NCI-H146 (cell line): ENCODE results near the gene FGGY.
A peak's percentile ranks its signal among the peaks of the same experiment; 100 is the strongest.
"Not testable (repeated sequence)": the region's sequence is repeated elsewhere in the genome, so short reads cannot be mapped to it uniquely, and the experiment has no call there.

Experiments
- DNase-seq: peaks from one replicate; lab custom pipeline; 2025; lab: John Stamatoyannopoulos, UW

Gene FGGY

GRCh38 chr1:59482986-59483385, 186.1 kb downstream of the FGGY start:
- no peak for DNase-seq

- DNase-seq = no peak
Measured at GRCh38 chr1:59484096-59484495, 187.2 kb downstream of the FGGY start.

- no peak for DNase-seq
Measured at GRCh38 chr1:59485171-59485570, 188.3 kb downstream of the FGGY start.

GRCh38 chr1:59485949-59486348, 189.1 kb downstream of the FGGY start:
- no peak for DNase-seq

- DNase-seq = no peak
Measured at GRCh38 chr1:59486615-59487014, 189.7 kb downstream of the FGGY start.

- no peak for DNase-seq
Measured at GRCh38 chr1:59487335-59488031, 190.6 kb downstream of the FGGY start.

GRCh38 chr1:59492500-59492899, 195.6 kb downstream of the FGGY start:
- DNase-seq = no peak

- DNase-seq = no peak
Measured at GRCh38 chr1:59494145-59494833, 197.4 kb downstream of the FGGY start.

GRCh38 chr1:59496156-59496555, 199.3 kb downstream of the FGGY start:
- not testable (repeated sequence) for DNase-seq

GRCh38 chr1:59497616-59498015, 200.7 kb downstream of the FGGY start:
- no peak for DNase-seq

GRCh38 chr1:59498640-59499039, 201.7 kb downstream of the FGGY start:
- DNase-seq = no peak

GRCh38 chr1:59499273-59499942, 202.5 kb downstream of the FGGY start:
- no peak for DNase-seq

- peak; percentile 37 for DNase-seq
Measured at GRCh38 chr1:59499943-59500569, 203.2 kb downstream of the FGGY start.

GRCh38 chr1:59500950-59501742, 204.3 kb downstream of the FGGY start:
- DNase-seq = peak; percentile 59

- peak; percentile 63 for DNase-seq
Measured at GRCh38 chr1:59502009-59502691, 205.3 kb downstream of the FGGY start.

GRCh38 chr1:59504276-59504675, 207.4 kb downstream of the FGGY start:
- DNase-seq = no peak

GRCh38 chr1:59505596-59506028, 208.7 kb downstream of the FGGY start:
- no peak for DNase-seq

GRCh38 chr1:59506952-59507351, 210.1 kb downstream of the FGGY start:
- no peak for DNase-seq

GRCh38 chr1:59509341-59509875, 212.5 kb downstream of the FGGY start:
- DNase-seq = no peak

GRCh38 chr1:59510249-59510648, 213.4 kb downstream of the FGGY start:
- no peak for DNase-seq
